ENCODE measurements around the gene AMELY. TPM values are rescaled to one million over a fixed set of nuclear protein-coding genes. Genes with fewer than 3 reads are reported as not detected.

AMELY gene
- total RNA-seq, 1 experiment from 2014 or later, result not detected

DNA sequence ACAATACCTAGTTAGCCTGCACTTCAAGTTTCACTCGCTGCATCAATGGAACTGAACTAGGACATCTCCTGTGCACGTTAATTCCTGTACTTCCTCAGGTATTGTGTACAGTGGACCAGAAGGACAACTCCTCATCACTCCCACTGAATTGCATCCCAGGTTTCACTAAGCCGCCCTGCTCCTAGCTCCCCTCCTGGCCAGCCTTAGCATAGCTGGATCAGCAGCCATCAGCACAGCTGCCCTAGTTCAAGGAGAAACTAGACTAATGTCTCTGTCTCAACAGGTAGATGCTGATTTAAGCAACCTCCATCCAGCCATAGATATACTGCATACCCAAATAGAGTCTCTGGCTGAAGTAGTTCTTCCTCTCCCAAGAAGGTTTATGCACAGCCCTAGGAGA, 17.1 kb downstream of the AMELY start:
- no peaks in the 10 kb centered on the region for H3K27me3 ChIP-seq (ENCODE audit: insufficient read depth, low read length)
- H3K18ac ChIP-seq (ENCODE audit: insufficient read length, low read depth, low read length), result no peak overlapping the region
- H3K56ac ChIP-seq (ENCODE audit: insufficient read length, low read depth, low read length), result no peak overlapping the region
- DNase-seq, result no peak
- no peak overlapping the region for H3K9ac ChIP-seq (ENCODE audit: extremely low read depth, insufficient read length, low read length)
- no peak overlapping the region for H3K27ac ChIP-seq (ENCODE audit: insufficient read length, low read depth, low read length)
- H3K79me1 ChIP-seq (ENCODE audit: insufficient read depth, low read depth, low read length, poor library complexity, severe bottlenecking), result no peaks in the 10 kb centered on the region
- H3K9me3 ChIP-seq (ENCODE audit: control insufficient read depth, low read depth, low read length), result no peaks in the 10 kb centered on the region
- H3K4me1 Mint-ChIP-seq, result no peaks in the 10 kb centered on the region
- H3K14ac ChIP-seq (ENCODE audit: insufficient read depth, low read length), result no peak overlapping the region
- H2AFZ ChIP-seq (ENCODE audit: low read length), result no peak overlapping the region
- H3K4me3 Mint-ChIP-seq, result no peak overlapping the region
- WGBS (ENCODE audit: extremely low coverage, insufficient read length, low lambda C conversion rate), result no CpG with 5 or more reads among the region's 3 CpGs
- H3K23me2 ChIP-seq (ENCODE audit: insufficient read length, low read depth, low read length, poor library complexity, severe bottlenecking), result no peaks in the 10 kb centered on the region
- H3K27ac Mint-ChIP-seq, result no peak overlapping the region
- H2BK120ac ChIP-seq (ENCODE audit: low read depth, low read length, poor library complexity, severe bottlenecking), result no peak overlapping the region
- no peak overlapping the region for H2BK12ac ChIP-seq (ENCODE audit: insufficient read length, low read depth, low read length)
- no peaks in the 10 kb centered on the region for H4K20me1 ChIP-seq (ENCODE audit: control insufficient read depth, insufficient read depth, insufficient read length)
- TF ChIP-seq, protein P1, sequence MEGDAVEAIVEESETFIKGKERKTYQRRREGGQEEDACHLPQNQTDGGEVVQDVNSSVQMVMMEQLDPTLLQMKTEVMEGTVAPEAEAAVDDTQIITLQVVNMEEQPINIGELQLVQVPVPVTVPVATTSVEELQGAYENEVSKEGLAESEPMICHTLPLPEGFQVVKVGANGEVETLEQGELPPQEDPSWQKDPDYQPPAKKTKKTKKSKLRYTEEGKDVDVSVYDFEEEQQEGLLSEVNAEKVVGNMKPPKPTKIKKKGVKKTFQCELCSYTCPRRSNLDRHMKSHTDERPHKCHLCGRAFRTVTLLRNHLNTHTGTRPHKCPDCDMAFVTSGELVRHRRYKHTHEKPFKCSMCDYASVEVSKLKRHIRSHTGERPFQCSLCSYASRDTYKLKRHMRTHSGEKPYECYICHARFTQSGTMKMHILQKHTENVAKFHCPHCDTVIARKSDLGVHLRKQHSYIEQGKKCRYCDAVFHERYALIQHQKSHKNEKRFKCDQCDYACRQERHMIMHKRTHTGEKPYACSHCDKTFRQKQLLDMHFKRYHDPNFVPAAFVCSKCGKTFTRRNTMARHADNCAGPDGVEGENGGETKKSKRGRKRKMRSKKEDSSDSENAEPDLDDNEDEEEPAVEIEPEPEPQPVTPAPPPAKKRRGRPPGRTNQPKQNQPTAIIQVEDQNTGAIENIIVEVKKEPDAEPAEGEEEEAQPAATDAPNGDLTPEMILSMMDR (conservative IDR thresholded peaks at IDR 0.05), result no peak
- H2BK15ac ChIP-seq (ENCODE audit: low read depth, low read length), result no peak overlapping the region
- no peak overlapping the region for H4K8ac ChIP-seq (replicated peaks; ENCODE audit: insufficient read length, low read depth, low read length)
- H3K4me2 ChIP-seq (ENCODE audit: insufficient read depth, insufficient read length, low read length), result no peak overlapping the region
- no peaks in the 10 kb centered on the region for H3K36me3 Mint-ChIP-seq (ENCODE audit: insufficient read depth in 1 of 3, low read depth in 3 of 3)
- H2AK5ac ChIP-seq (ENCODE audit: insufficient read length, low read length), result no peak overlapping the region
- no peak overlapping the region for H3T11ph ChIP-seq (ENCODE audit: low read length)
- no peaks in the 10 kb centered on the region for H3K27me3 Mint-ChIP-seq (ENCODE audit: low read depth)
- H3K4me1 ChIP-seq (ENCODE audit: insufficient read depth, low read length), result no peaks in the 10 kb centered on the region
- H3K79me2 ChIP-seq (ENCODE audit: insufficient read depth, low read length), result no peaks in the 10 kb centered on the region
- no peak overlapping the region for H4K91ac ChIP-seq (ENCODE audit: insufficient read length, low read depth, low read length)
- no peak overlapping the region for H3K23ac ChIP-seq (ENCODE audit: insufficient read length, low read depth, low read length)
- H4K5ac ChIP-seq (ENCODE audit: insufficient read length, low read depth, low read length), result no peak overlapping the region
- H2BK5ac ChIP-seq (ENCODE audit: insufficient read length, low read length), result no peak overlapping the region
- H2BK20ac ChIP-seq (ENCODE audit: low read depth, low read length, poor library complexity, severe bottlenecking), result no peak overlapping the region
- H3K4ac ChIP-seq (ENCODE audit: low read depth, low read length), result no peak overlapping the region
- no peaks in the 10 kb centered on the region for H3K9me3 Mint-ChIP-seq

Measured in H9 (cell line).